Adrenal gland (tissue), 5 donors: Measurements from ENCODE around the gene YAP1.

Experiments
- POLR2A ChIP-seq, 2 donors: fragments of 450-650 bp; IDR thresholded peaks; one replicate each; pipeline ENCODE4 v1.6.1; 2017; ENCODE audit warnings: antibody characterized with exemption in 2 of 2, mild to moderate bottlenecking in 2 of 2, moderate library complexity in 1 of 2
- TF ChIP-seq, protein P1 (sequence below), 6 experiments: fragments of 450-650 bp in 4 of 6; fragments of 200-600 bp in 2 of 6; sonication (generic) in 1 of 6; IDR thresholded peaks; 1 replicate in 5 of 6; 2 replicates in 1 of 6; pipeline versions ENCODE4 v1.5.1 to v1.8.0; 2016 to 2021; ENCODE audit warnings: antibody characterized with exemption in 6 of 6, mild to moderate bottlenecking in 2 of 6, moderate library complexity in 1 of 6
- donor health status: DM: no; HTN: no; CAD: no.

DNA sequence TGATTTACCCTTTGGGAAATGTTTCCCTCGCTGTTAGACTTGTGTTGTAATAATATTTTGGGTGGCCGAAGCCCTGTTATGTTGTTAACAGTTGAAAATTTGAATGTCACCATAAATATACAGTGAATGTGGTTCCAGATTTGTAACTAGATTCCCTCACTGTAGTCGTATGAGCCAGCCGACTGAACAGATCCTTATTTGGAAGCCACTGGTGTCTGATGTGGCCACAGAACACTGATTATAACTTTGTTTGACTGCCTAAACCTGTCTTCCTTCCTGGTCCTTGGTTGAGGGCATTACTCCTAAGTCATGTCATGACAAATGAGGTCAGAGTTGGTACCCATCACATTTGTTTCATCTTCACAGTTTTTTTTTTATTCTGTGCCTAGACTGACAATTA lies 45.4 kb downstream of the YAP1 start:
- TF ChIP-seq, protein P1, sequence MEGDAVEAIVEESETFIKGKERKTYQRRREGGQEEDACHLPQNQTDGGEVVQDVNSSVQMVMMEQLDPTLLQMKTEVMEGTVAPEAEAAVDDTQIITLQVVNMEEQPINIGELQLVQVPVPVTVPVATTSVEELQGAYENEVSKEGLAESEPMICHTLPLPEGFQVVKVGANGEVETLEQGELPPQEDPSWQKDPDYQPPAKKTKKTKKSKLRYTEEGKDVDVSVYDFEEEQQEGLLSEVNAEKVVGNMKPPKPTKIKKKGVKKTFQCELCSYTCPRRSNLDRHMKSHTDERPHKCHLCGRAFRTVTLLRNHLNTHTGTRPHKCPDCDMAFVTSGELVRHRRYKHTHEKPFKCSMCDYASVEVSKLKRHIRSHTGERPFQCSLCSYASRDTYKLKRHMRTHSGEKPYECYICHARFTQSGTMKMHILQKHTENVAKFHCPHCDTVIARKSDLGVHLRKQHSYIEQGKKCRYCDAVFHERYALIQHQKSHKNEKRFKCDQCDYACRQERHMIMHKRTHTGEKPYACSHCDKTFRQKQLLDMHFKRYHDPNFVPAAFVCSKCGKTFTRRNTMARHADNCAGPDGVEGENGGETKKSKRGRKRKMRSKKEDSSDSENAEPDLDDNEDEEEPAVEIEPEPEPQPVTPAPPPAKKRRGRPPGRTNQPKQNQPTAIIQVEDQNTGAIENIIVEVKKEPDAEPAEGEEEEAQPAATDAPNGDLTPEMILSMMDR (IDR thresholded peaks at IDR 0.05), result no peak
- TF ChIP-seq POLR2A (IDR thresholded peaks at IDR 0.05), result no peak
